H1 (cell line): Measurements from ENCODE around the gene IL17D. TPM values are rescaled to one million over a fixed set of nuclear protein-coding genes. Genes with fewer than 3 reads are reported as not detected.

Source experiments
- CTCF ChIA-PET: fragments of 300-600 bp; sonication (Branson Sonifier 250); formaldehyde crosslinking; loops from one replicate; lab custom pipeline; 2021; ENCODE audit not compliant: partially characterized antibody; lab: Charles Lee
- POLR2A ChIA-PET: fragments of 300-600 bp; sonication (Branson Sonifier 250); formaldehyde crosslinking; loops from one replicate; lab custom pipeline; 2021; ENCODE audit warnings: inconsistent platforms; ENCODE audit not compliant: partially characterized antibody; lab: Charles Lee
- DNase-seq, 2 experiments: peaks; one replicate each; pipeline versions ENCODE4 v3.0.0 to v3.0.0-alpha.2; 2010 to 2022; ENCODE audit warnings: low spot score in 2 of 2, low read depth in 1 of 2, mixed read lengths in 1 of 2
- FAIRE-seq: peaks from 2 replicates; lab custom pipeline; 2011; peaks lifted over from hg19 to GRCh38; lab: Jason Lieb, UNC
- H2AFZ ChIP-seq: 2 replicates; pipeline ENCODE4 v1.8.1; 2012; ENCODE audit warnings: low read length, inconsistent platforms
- H2AK5ac ChIP-seq: 2 replicates; pipeline ENCODE4 v1.6.1; 2013; ENCODE audit warnings: low read depth, low read length
- H2BK120ac ChIP-seq: replicated peaks from 2 replicates; pipeline ENCODE3; 2013; ENCODE audit warnings: low read depth, low read length, inconsistent platforms
- H2BK12ac ChIP-seq: 2 replicates; pipeline ENCODE4 v1.6.1; 2013; ENCODE audit warnings: low read depth, low read length
- H2BK15ac ChIP-seq: 2 replicates; pipeline ENCODE4 v1.6.1; 2013; ENCODE audit warnings: low read length
- H2BK20ac ChIP-seq: 2 replicates; pipeline ENCODE4 v1.6.1; 2013; ENCODE audit warnings: low read length
- H2BK5ac ChIP-seq: 2 replicates; pipeline ENCODE4 v1.6.1; 2013; ENCODE audit warnings: low read depth, low read length
- H3K14ac ChIP-seq: 2 replicates; pipeline ENCODE4 v1.6.1; 2013; ENCODE audit warnings: inconsistent platforms; ENCODE audit not compliant: insufficient read length
- H3K18ac ChIP-seq: 2 replicates; pipeline ENCODE4 v1.6.1; 2013; ENCODE audit warnings: low read length; ENCODE audit errors: extremely low read depth
- H3K23ac ChIP-seq: 2 replicates; pipeline ENCODE4 v1.6.1; 2013; ENCODE audit warnings: inconsistent platforms; ENCODE audit not compliant: insufficient read length
- H3K23me2 ChIP-seq: 2 replicates; pipeline ENCODE4 v1.6.1; 2013; ENCODE audit warnings: low read depth, low read length
- H3K27ac ChIP-seq: 2 replicates; pipeline ENCODE4 v1.6.1; 2011; ENCODE audit warnings: low read depth, low read length, inconsistent platforms
- H3K27me3 ChIP-seq, 4 experiments: replicated peaks in 1 of 4; 1 replicate in 1 of 4; 2 replicates in 3 of 4; pipeline versions ENCODE4 v1.6.1 to v1.8.1; 2011 to 2013; ENCODE audit warnings: low read length in 3 of 4, mild to moderate bottlenecking in 3 of 4, inconsistent platforms in 2 of 4, mixed read lengths in 2 of 4, moderate library complexity in 1 of 4; ENCODE audit not compliant: control insufficient read depth in 3 of 4, insufficient read depth in 3 of 4; ENCODE audit errors: extremely low read depth in 1 of 4
- H3K36me3 ChIP-seq, 4 experiments: 2 replicates each; pipeline versions ENCODE4 v1.6.1 to v1.8.1; 2011 to 2013; ENCODE audit warnings: mild to moderate bottlenecking in 4 of 4, low read length in 3 of 4, moderate library complexity in 2 of 4, control low read depth in 1 of 4, inconsistent platforms in 1 of 4; ENCODE audit not compliant: insufficient read depth in 4 of 4, control insufficient read depth in 2 of 4
- H3K4ac ChIP-seq: replicated peaks from 2 replicates; pipeline ENCODE3; 2013; ENCODE audit warnings: low read length, low read depth, mixed read lengths, inconsistent platforms; ENCODE audit not compliant: insufficient read length
- H3K4me1 ChIP-seq, 4 experiments: replicated peaks in 1 of 4; 1 replicate in 1 of 4; 2 replicates in 3 of 4; pipeline versions ENCODE4 v1.6.1 to v1.8.1; 2011 to 2013; ENCODE audit warnings: low read length in 3 of 4, inconsistent platforms in 2 of 4, mixed read lengths in 1 of 4; ENCODE audit not compliant: insufficient read depth in 4 of 4, control insufficient read depth in 3 of 4
- H3K4me2 ChIP-seq, 2 experiments: 2 replicates each; pipeline versions ENCODE4 v1.6.1 to v1.8.1; 2011 to 2013; ENCODE audit warnings: low read depth in 2 of 2, low read length in 2 of 2, control low read depth in 1 of 2, inconsistent platforms in 1 of 2, mild to moderate bottlenecking in 1 of 2; ENCODE audit not compliant: insufficient read depth in 1 of 2
- H3K4me3 ChIP-seq, 4 experiments: fragments of 200-600, 300-600 bp in 1 of 4; sonication (generic), shearing (Covaris generic), sonication (Bioruptor Twin) in 1 of 4; 2 replicates each; pipeline versions ENCODE4 v1.5.1 to v1.8.1; 2011 to 2016; ENCODE audit warnings: low read length in 4 of 4, low read depth in 3 of 4, control low read depth in 2 of 4, inconsistent platforms in 2 of 4, mild to moderate bottlenecking in 2 of 4, mixed read lengths in 1 of 4, moderate library complexity in 1 of 4; ENCODE audit not compliant: insufficient read depth in 2 of 4; ENCODE audit errors: extremely low read depth in 1 of 4
- H3K56ac ChIP-seq: replicated peaks from 2 replicates; pipeline ENCODE3; 2013; ENCODE audit warnings: low read depth, mild to moderate bottlenecking, mixed read lengths, low read length, inconsistent platforms; ENCODE audit not compliant: insufficient read length
- H3K79me1 ChIP-seq: 2 replicates; pipeline ENCODE4 v1.6.1; 2013; ENCODE audit warnings: low read depth, low read length, control low read depth
- H3K79me2 ChIP-seq, 2 experiments: 2 replicates each; pipeline versions ENCODE4 v1.6.1 to v1.8.1; 2012 to 2013; ENCODE audit warnings: low read length in 2 of 2, mild to moderate bottlenecking in 2 of 2, inconsistent platforms in 1 of 2; ENCODE audit not compliant: insufficient read depth in 2 of 2, control insufficient read depth in 1 of 2
- H3K9ac ChIP-seq, 4 experiments: replicated peaks in 1 of 4; 1 replicate in 1 of 4; 2 replicates in 3 of 4; pipeline versions ENCODE4 v1.6.1 to v1.8.1; 2011 to 2013; ENCODE audit warnings: low read depth in 3 of 4, low read length in 3 of 4, control low read depth in 2 of 4, mild to moderate bottlenecking in 2 of 4, moderate library complexity in 2 of 4, inconsistent platforms in 1 of 4; ENCODE audit errors: extremely low read depth in 1 of 4
- H3K9me3 ChIP-seq, 2 experiments: 2 replicates each; pipeline versions ENCODE4 v1.6.1 to v1.8.1; 2012 to 2013; ENCODE audit warnings: mild to moderate bottlenecking in 2 of 2, moderate library complexity in 2 of 2, control low read depth in 1 of 2, inconsistent platforms in 1 of 2, low read depth in 1 of 2, low read length in 1 of 2, mixed read lengths in 1 of 2; ENCODE audit not compliant: insufficient read depth in 2 of 2
- H4K20me1 ChIP-seq, 2 experiments: replicated peaks in 1 of 2; 2 replicates each; pipeline versions ENCODE3 to v1.8.1; 2011 to 2013; ENCODE audit warnings: inconsistent platforms in 2 of 2, low read length in 2 of 2, mild to moderate bottlenecking in 1 of 2; ENCODE audit not compliant: insufficient read depth in 2 of 2, control insufficient read depth in 1 of 2
- H4K5ac ChIP-seq: 2 replicates; pipeline ENCODE4 v1.6.1; 2013; ENCODE audit warnings: low read length, low read depth, mixed read lengths, inconsistent platforms; ENCODE audit not compliant: insufficient read length
- H4K8ac ChIP-seq: 2 replicates; pipeline ENCODE4 v1.8.0; 2013; ENCODE audit warnings: mild to moderate bottlenecking, moderate library complexity, low read length, inconsistent platforms; ENCODE audit not compliant: insufficient read depth; ENCODE audit errors: extremely low read depth
- H4K91ac ChIP-seq: replicated peaks from 2 replicates; pipeline ENCODE3; 2013; ENCODE audit warnings: low read length, mixed read lengths, inconsistent platforms; ENCODE audit not compliant: insufficient read length
- CTBP2 ChIP-seq: IDR thresholded peaks from 2 replicates; pipeline ENCODE4 v1.7.0; 2011; ENCODE audit warnings: borderline replicate concordance, mild to moderate bottlenecking, moderate library complexity, mixed read lengths, low read length; ENCODE audit not compliant: insufficient read depth, insufficient read length
- KDM1A ChIP-seq: fragments of 200-600, 300-600 bp; sonication (generic); IDR thresholded peaks from 2 replicates; pipeline ENCODE4 v1.7.1; 2016; ENCODE audit warnings: mild to moderate bottlenecking, low read length, borderline replicate concordance
- WGBS, 2 experiments: shearing (Covaris generic) in 1 of 2; methylation state at CpG; one replicate each; pipeline versions ENCODE4 v1.1.6 to v1.1.7; 2013 to 2015; ENCODE audit warnings: low lambda C conversion rate in 2 of 2, mixed read lengths in 2 of 2, inconsistent platforms in 1 of 2, low coverage in 1 of 2, missing lambda C conversion rate in 1 of 2; ENCODE audit not compliant: insufficient replicate concordance in 2 of 2, insufficient coverage in 1 of 2, insufficient read length in 1 of 2; ENCODE audit errors: extremely low coverage in 1 of 2, missing lambda C conversion rate in 1 of 2; 5-methylcytosine and 5-hydroxymethylcytosine counted together
- polyA plus RNA-seq, 7 experiments: library from polyadenylated mRNA; depleted of rRNA in 3 of 7; stranded (reverse) in 5 of 7; unstranded in 2 of 7; fragments of >200 nt in 5 of 7; fragments of 200-250 nt in 2 of 7; gene quantifications; 1 replicate in 5 of 7; 2 replicates in 1 of 7; 4 replicates in 1 of 7; pipeline versions ENCODE4 v1.2.1 to v1.2.3, GENCODE V29; 2011 to 2013; ENCODE audit warnings: missing spikeins in 2 of 7, mixed read lengths in 2 of 7
- total RNA-seq: library from RNA; stranded (reverse); fragmentation: NEBNext Ultra II Directional; extraction: Animal tissue kit (Norgen Biotek cat#: 25700); gene quantifications from 2 replicates; pipeline ENCODE4 v1.2.1, GENCODE V29; 2021

Gene IL17D
- total and polyA plus RNA-seq, 2 of the 8 experiments (the other 6 are each of a cell fraction or from before 2014, with no cell fraction given): 0.56 to 0.59 TPM

- CTCF ChIA-PET: interaction anchor here (1.3 kb wide), 1 partner anchor 11 kb away, joined by 3 read pairs; no protein-coding TSS in a partner anchor
Observed at GRCh38 chr13:20672772-20673171, 30.7 kb upstream of the IL17D start.

More at GRCh38 chr13:20672772-20673171, 30.7 kb upstream of the IL17D start:
- no peaks in the 10 kb centered on the region for H3K36me3 ChIP-seq
- no peaks in the 10 kb centered on the region for H3K4me1 ChIP-seq
- no peak overlapping the region for H2AFZ ChIP-seq
- no peak overlapping the region for H3K4ac ChIP-seq
- H3K18ac ChIP-seq: no peak overlapping the region
- no peak overlapping the region for H4K5ac ChIP-seq
- H3K79me2 ChIP-seq: no peaks in the 10 kb centered on the region
- no peak overlapping the region for H3K14ac ChIP-seq
- no peak overlapping the region for H2AK5ac ChIP-seq
- no peak overlapping the region for H3K9ac ChIP-seq
- H3K23me2 ChIP-seq: no peaks in the 10 kb centered on the region
- DNase-seq (no peak), FAIRE-seq (no peak)
- H3K23ac ChIP-seq: no peak overlapping the region
- no peak overlapping the region for H3K56ac ChIP-seq
- H3K9me3 ChIP-seq: no peaks in the 10 kb centered on the region
- no peak overlapping the region for H3K4me3 ChIP-seq
- no peak overlapping the region for H3K4me2 ChIP-seq
- no peak overlapping the region for H3K27ac ChIP-seq
- no peak overlapping the region for H2BK120ac ChIP-seq
- H3K27me3 ChIP-seq: no peaks in the 10 kb centered on the region
- no peak overlapping the region for H4K91ac ChIP-seq
- no peak overlapping the region for H4K8ac ChIP-seq
- no peaks in the 10 kb centered on the region for H4K20me1 ChIP-seq
- POLR2A ChIA-PET: interaction anchor here (1.2 kb wide), 1 partner anchor 13 kb away, joined by 3 read pairs; no protein-coding TSS in a partner anchor
- no peak overlapping the region for H2BK12ac ChIP-seq
- H2BK15ac ChIP-seq: no peak overlapping the region
- 87% methylated on average over 2 of the region's 2 CpGs; no CpG with 5 or more reads in 1 of the 2 experiments for WGBS, 2 experiments
- no peak for TF ChIP-seq KDM1A
- TF ChIP-seq CTBP2: no peak
- TF ChIP-seq, all 59 proteins: peak for 0
- Histone ChIP-seq H2BK20ac (no peak overlapping the region), H3K79me1 (no peaks in the 10 kb centered on the region), H2BK5ac (no peak overlapping the region)
